ENCODE data around the gene KLHL26.

KLHL26 gene

DNA sequence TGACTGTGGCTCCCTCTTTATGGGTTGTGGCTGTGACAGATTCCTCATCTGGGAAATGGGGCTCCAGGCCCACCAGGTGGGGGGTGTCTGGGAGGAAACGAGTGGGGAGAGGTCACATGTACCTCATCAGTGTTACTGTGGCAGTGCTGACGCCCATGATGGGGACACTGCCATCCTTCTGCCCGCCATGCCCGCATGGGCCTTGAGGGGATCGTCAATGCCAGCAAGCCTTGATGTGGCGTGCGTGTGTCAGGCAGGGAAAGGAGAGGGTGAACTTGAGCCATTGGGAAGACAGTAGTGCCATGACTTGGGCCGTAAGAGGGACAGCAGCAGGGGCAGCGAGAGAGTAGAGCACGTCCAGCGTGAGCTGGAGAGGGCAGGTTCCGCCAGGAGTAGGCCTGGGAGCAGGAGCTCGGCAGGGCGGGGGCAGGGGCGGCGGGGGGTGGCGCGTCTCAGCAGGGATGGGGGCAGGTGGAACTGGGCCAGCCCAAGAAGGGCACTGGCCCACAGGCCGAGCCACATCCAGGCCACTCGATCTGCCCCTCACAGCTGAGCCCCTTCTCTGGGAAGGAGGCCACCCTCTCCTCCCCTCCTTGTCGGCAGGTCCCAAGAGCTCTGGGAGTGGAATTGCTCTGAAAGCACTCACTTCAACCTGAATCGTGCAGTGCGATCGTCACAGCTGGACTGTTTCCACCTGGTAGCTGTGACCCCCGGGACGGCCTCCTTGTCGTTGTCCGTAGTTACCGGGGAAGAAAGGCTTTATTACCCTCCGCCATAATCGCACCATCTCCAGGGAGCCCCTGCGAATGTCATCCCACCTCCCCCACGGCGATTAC lies 9.9 kb downstream of the KLHL26 start:
- no peak for DNase-seq (ENCODE audit: low spot score)

DNA sequence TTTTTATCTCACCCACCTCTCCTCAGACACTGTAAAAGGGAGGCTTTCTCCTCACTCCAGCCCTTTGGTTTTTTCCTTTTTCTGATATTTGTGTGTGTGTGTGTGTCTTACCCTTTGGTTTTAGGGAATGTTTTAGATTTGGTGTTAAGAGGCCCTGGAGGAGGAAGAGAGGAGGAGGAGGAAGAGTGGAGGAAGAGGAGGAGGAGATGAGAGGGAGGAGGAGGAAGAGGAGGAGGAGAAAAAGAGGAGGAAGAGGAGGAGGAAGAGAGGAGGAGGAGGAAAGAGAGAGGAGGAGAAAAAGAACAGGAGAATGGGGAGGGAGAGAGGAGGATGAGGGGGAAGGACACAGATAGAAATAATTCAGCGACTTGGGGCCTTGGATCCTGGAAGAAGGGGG lies 10.5 kb downstream of the KLHL26 start:
- no peak for DNase-seq (ENCODE audit: low spot score)

GRCh38 chr19:18647807-18648206 lies 11.0 kb downstream of the KLHL26 start:
- DNase-seq (ENCODE audit: low spot score), result no peak

DNA sequence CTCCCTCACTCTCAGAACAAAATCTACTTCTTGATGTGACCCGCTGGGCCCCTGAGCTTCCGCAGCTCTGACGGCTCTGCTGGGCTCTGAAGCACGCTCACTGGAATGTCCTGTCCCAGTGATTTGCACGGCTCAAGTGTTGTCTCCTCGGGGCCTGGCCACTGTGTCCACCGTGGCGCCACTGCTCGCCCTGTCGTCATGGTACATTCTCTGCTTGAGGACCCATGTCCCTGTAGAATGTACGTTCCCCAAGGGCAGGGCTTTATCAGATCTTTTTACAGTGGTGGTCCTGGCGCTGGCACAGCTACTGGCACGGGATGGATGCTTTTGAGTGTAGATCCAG lies 12.1 kb downstream of the KLHL26 start:
- DNase-seq (ENCODE audit: low spot score), result no peak

DNA sequence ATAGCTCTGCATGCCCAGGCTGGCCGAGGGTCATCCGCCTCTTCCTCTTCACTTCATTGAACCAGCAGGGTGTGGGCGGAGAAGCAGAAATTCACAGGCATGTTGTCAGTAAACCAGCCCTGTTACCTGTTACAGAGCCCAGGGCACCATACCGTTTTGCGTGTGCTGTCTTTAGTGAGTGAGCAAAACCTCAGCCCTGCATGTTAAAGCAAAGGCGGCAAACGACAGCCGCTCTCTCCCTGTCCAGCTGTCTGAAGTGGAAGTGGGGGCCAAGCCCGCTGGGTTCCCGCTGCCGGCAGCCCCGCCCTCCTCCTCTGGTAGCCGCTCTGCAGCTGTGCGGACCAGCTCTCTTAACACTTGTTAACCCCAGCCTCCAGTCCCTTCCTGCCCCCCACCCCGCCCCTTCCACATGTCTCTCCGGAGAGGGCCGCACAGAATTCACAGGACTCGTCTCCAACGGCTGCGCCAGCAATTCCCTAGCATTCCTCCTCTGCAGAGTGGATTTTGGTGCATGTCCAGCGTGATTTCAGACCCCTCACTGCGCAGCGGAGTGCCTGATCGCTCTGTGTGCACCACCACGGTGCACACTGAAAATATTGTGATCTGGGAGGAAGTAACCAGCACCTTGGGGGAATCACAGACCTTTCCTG lies 12.7 kb downstream of the KLHL26 start:
- no peak for DNase-seq (ENCODE audit: low spot score)

DNA sequence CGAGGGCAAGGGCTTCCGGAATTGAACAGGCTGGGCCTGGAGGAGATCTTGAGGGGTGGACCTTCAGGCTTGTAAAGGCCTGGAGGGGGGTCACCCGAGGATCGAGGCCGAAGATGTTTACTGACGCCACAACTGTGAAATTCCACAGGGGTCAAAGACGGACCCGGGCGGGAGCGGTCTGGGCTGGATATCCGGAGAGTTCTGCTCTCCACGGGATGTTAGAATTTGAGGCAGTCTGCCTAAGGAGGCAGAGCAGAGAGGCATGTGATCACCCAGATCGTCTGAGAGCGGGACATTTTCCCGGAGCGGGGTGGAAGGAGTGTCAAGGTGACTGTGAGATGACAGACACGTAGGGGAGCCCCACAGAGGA lies 13.2 kb downstream of the KLHL26 start:
- DNase-seq (ENCODE audit: low spot score), result no peak

GRCh38 chr19:18650468-18651041 lies 13.7 kb downstream of the KLHL26 start:
- no peak for DNase-seq (ENCODE audit: low spot score)

DNA sequence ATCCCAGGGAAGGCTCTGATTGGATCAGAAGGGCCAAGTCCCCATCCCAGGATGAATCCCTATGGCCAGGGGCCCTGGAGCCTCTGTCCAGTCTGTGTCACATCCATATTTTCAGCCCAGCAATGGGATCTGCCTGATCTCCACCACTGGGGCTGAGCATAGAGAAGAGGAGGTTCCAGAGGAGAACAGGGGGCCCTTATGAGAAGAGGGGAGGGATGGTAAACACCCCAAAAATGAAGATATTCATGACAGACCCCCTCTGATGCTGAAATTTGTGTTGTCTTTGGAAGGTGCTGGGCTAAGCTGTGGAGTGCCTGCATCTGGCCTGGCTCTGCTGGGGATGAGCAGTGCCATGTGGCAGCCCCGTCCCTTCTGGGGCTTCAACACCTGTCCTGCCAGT lies 14.5 kb downstream of the KLHL26 start:
- DNase-seq (ENCODE audit: low spot score), result no peak

- no peak for DNase-seq (ENCODE audit: low spot score)
Observed at GRCh38 chr19:18651733-18652132, 14.9 kb downstream of the KLHL26 start.

- DNase-seq (ENCODE audit: low spot score), result no peak
Observed at GRCh38 chr19:18653853-18654252, 17.0 kb downstream of the KLHL26 start.

DNA sequence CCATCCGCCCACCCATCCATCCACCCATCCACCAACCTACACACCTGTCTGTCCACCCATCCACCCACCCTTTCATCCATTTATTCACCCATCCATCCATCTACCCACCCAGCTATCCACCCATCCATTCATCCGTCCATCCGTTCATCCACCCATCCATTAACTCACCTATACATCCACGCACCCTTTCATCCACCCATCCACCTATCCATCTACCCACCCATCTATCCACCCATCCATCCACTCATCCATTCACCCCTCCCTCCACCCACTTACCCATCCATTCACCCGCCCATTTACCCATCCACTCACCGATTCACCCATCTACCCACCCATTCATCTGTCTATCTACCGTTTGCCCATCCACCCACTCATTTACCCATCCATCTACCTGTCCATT lies 17.6 kb downstream of the KLHL26 start:
- DNase-seq (ENCODE audit: low spot score), result no peak

DNA sequence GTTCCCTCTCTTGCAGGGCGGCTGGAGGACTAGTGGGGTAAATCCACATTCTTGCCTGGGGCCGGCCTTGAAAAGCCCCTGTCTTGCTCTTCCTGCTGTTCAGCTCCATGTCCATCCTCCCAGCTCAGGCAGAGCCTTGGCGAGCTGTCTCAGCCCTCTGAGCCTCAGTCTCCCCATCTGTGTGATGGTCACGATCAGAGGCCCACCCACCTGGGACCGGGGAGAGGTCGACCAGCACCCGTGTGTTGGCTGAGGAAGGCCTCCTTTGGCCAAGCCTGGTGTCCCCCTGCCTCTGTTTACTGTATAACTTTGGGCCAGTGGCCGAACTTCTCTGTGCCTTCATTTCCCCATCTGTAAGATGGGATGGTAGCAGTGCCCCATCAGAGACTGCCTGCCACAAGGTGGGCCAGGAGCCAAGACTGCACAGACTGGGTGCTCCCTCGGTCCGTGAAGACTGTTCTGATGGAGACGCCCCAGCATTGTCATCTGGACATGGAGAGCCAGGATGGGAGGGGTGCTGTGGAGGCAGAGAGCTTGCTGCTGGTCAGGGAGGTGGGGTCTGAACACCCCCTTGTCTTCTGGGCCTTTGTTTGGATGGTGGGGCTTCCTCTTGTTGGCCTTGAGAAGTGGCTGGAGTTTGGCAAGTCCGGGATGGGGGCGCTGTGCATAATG lies 18.5 kb downstream of the KLHL26 start:
- DNase-seq (ENCODE audit: low spot score), result no peak

- no peak for DNase-seq (ENCODE audit: low spot score)
Observed at GRCh38 chr19:18656337-18657086, 19.7 kb downstream of the KLHL26 start.

DNA sequence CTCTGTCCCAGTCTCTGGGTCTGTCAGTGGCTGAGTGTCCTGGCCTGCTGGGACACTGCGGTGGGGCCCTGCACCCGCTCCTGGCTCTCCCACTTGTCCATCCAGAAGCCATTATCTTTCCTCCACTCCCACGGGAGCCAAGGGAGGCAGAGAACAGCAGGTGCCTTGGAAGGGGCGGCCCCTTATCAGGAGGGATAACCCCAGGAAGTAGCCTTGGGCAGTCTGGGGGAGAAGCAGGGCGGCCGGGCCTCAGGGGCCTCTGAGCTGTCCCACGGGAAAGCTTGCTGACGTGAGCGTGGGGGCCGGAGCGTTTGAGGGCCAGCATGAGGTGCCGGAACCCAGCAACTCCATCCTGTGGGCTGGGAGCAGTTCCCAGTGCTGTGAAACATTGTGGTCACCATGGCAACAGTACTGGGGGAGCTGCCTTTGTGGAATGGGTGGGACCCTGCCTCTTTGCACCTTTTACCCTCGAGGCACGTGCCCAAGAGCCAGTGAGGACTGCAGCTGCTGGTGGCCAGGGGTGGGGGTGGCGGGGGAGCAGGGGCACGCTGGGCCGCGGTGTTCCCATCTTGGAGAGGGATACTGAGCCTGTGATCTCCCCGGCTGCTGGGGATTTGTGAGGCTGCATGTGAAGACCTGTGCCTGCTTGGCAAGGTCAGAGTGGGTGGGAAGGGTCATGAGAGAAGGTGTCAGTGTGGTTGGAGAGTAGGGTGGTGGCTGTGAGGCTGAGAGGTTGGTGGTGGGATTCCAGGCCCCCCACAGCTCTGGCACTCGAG lies 20.9 kb downstream of the KLHL26 start:
- no peak for DNase-seq (ENCODE audit: low spot score)

DNA sequence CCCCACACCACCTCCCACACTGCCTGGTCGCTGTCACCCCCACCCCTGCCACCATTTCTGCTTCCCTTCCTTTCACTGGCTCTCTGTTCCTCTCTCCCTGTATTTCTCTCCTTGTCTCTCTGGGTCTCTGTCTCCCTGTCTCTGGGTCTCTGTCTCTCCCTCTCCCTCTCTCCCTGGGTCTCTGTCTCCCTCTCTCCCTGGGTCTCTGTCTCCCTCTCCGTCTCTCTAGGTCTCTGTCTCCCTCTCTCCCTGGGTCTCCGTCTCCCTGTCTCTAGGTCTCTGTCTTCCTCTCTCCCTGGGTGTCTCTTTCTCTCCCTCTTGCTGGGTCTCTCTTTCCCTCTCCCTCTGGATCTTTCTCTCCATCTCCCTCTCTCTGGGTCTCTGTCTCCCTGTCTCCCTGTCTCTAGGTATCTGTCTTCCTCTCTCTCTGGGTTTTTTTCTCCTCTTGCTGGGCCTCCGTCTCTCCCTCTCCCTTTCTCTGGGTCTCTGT lies 21.6 kb downstream of the KLHL26 start:
- no peak for DNase-seq (ENCODE audit: low spot score)

GRCh38 chr19:18659281-18660050 lies 22.6 kb downstream of the KLHL26 start:
- DNase-seq (ENCODE audit: low spot score), result no peak

DNA sequence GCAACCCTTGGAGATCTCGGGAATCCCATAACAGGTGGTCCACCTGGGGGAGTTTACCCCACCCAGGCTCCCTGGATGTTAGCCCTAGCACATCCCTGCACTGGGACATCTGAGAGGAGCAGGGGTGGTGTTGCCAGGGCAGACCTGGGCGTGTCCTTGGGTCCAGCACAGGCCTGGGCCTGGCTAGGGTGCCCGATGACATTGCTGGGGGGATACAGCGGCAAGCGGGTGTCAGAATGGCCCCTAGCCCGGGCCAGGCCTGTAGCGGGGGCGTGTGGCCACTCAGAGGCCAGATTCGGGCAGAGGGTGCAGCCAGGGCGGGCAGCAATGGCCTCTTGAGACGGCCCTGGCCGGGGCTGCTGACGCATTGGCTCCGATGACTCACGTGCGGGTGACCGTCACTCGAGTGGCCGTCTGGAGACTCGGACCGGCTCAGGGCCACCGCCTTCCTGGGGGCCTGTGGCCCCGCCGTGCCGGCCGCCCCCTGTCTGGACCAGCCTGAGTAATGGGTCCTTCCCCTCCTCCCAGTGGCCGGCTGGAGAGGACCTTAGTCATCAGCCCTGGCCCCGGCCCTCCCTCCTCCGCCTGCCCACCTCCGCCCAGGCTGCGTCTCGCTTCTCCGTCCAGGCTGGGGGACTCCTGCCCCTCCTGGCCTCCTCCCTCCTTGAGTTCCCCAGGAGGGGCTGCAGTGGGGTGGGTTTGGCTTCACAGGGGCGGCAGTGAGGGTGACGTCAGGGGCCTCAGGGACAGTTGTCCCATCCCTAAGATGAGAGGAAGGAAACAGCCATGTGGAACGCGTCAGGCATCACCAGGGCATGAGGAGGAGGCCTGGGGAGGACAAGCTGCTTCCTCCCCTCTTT lies 23.5 kb downstream of the KLHL26 start:
- DNase-seq (ENCODE audit: low spot score), result no peak

- DNase-seq (ENCODE audit: low spot score), result no peak
Observed at GRCh38 chr19:18660939-18661670, 24.3 kb downstream of the KLHL26 start.

Data from CD4-positive, alpha-beta T cell treated with Interleukin-2 at 100 ng/mL for 4 hours (primary cell).